GM12878 (cell line): ENCODE data around the gene PAK2. TPM values are rescaled to one million over a fixed set of nuclear protein-coding genes. Genes with fewer than 3 reads are reported as not detected.
"Not testable (repeated sequence)": the region's sequence is repeated elsewhere in the genome, so short reads cannot be mapped to it uniquely, and the experiment has no call there.

Experiments
- ATAC-seq: fragments of 200-7000 bp; cut with Tn5 transposase; 3 replicates; pipeline ENCODE4 v1.9.1; 2020; ENCODE audit warnings: mild to moderate bottlenecking, moderate library complexity
- BruUV-seq: library from RNA; stranded (reverse); fragments of 400-500 nt; replicated peaks from 2 replicates; lab custom pipeline; 2021; lab: Mats Ljungman, UMichigan
- CTCF ChIA-PET: fragments of 300-600 bp; sonication (Branson Sonifier 250); formaldehyde crosslinking; extraction: SDS; loops from one replicate; lab custom pipeline; 2021; ENCODE audit warnings: inconsistent platforms; lab: Yijun Ruan, JAX
- POLR2A ChIA-PET: fragments of 350-600 bp; formaldehyde crosslinking; extraction: SDS; loops from one replicate; lab custom pipeline; 2021; ENCODE audit warnings: inconsistent platforms; lab: Charles Lee
- RAD21 ChIA-PET: fragments of 300-600 bp; sonication (Branson Sonifier 250); formaldehyde crosslinking; loops from one replicate; lab custom pipeline; 2023; ENCODE audit warnings: antibody characterized with exemption; ENCODE audit not compliant: unreplicated experiment; lab: Charles Lee
- SMC1A ChIA-PET: fragments of 300-600 bp; sonication (Branson Sonifier 250); formaldehyde crosslinking; loops from one replicate; lab custom pipeline; 2023; ENCODE audit not compliant: unreplicated experiment, uncharacterized antibody; lab: Charles Lee
- DNase-seq: peaks from one replicate; pipeline ENCODE4 v3.0.0-alpha.2; 2011; ENCODE audit warnings: low read depth, low spot score
- FAIRE-seq: peaks from 3 replicates; lab custom pipeline; 2011; peaks lifted over from hg19 to GRCh38; lab: Jason Lieb, UNC
- H2AFZ ChIP-seq: 2 replicates; pipeline ENCODE4 v1.6.0; 2011; ENCODE audit warnings: low read depth, low read length, control low read depth; ENCODE audit not compliant: control insufficient read depth
- H3K27ac ChIP-seq: 2 replicates; pipeline ENCODE4 v1.5.1; 2011; ENCODE audit warnings: control low read depth; ENCODE audit not compliant: control insufficient read depth, insufficient read depth
- H3K27me3 ChIP-seq, 2 experiments: replicated peaks in 1 of 2; 2 replicates each; pipeline versions ENCODE4 v1.6.0 to v1.6.1; 2011; ENCODE audit warnings: low read length in 1 of 2; ENCODE audit not compliant: control insufficient read depth in 2 of 2, insufficient read depth in 2 of 2
- H3K36me3 ChIP-seq, 2 experiments: 2 replicates each; pipeline ENCODE4 v1.5.1; 2011; ENCODE audit warnings: low read length in 1 of 2; ENCODE audit not compliant: control insufficient read depth in 2 of 2, insufficient read depth in 2 of 2
- H3K4me1 ChIP-seq: 2 replicates; pipeline ENCODE4 v1.6.1; 2011; ENCODE audit warnings: mild to moderate bottlenecking, low read length, moderate library complexity, mixed read lengths; ENCODE audit not compliant: control insufficient read depth, insufficient read depth
- H3K4me2 ChIP-seq: 2 replicates; pipeline ENCODE4 v1.6.0; 2011; ENCODE audit warnings: control low read depth; ENCODE audit not compliant: control insufficient read depth, insufficient read depth
- H3K4me3 ChIP-seq: fragments of 200-600 bp; sonication (generic); 2 replicates; pipeline ENCODE4 v1.5.1; 2016
- H3K79me2 ChIP-seq: 2 replicates; pipeline ENCODE4 v1.6.0; 2011; ENCODE audit warnings: low read length; ENCODE audit not compliant: control insufficient read depth, insufficient read depth
- H3K9ac ChIP-seq: 2 replicates; pipeline ENCODE4 v1.8.0; 2011; ENCODE audit warnings: low read length, control low read depth, mixed read lengths; ENCODE audit not compliant: control insufficient read depth, insufficient read depth
- H3K9me3 ChIP-seq: replicated peaks from 3 replicates; pipeline ENCODE4 v1.5.1; 2011; ENCODE audit warnings: mild to moderate bottlenecking, low read length; ENCODE audit not compliant: control insufficient read depth, insufficient read depth
- H4K20me1 ChIP-seq: 2 replicates; pipeline ENCODE4 v1.6.0; 2011; ENCODE audit not compliant: control insufficient read depth, insufficient read depth
- ATF7 ChIP-seq: fragments of 450-650 bp; IDR thresholded peaks from 2 replicates; pipeline ENCODE4 v1.6.1; 2016; ENCODE audit warnings: low read depth, mild to moderate bottlenecking
- BHLHE40 ChIP-seq, 2 experiments: fragments of 450-650 bp in 1 of 2; IDR thresholded peaks; 2 replicates each; pipeline ENCODE4 v1.6.1; 2011 to 2017; ENCODE audit warnings: low read depth in 2 of 2, borderline replicate concordance in 1 of 2, improper control_type of control experiment in 1 of 2, low read length in 1 of 2, mild to moderate bottlenecking in 1 of 2
- DPF2 ChIP-seq: fragments of 450-650 bp; IDR thresholded peaks from 2 replicates; pipeline ENCODE4 v1.6.1; 2017; ENCODE audit warnings: mild to moderate bottlenecking
- IKZF1 ChIP-seq: fragments of 450-650 bp; conservative IDR thresholded peaks from 2 replicates; pipeline ENCODE4 v1.6.1; 2017; ENCODE audit warnings: antibody characterized with exemption, mild to moderate bottlenecking
- IKZF2 ChIP-seq, 2 experiments: fragments of 450-650 bp; IDR thresholded peaks; 2 replicates each; pipeline ENCODE4 v1.6.1; 2017; ENCODE audit warnings: mild to moderate bottlenecking in 2 of 2, moderate library complexity in 2 of 2
- MTA2 ChIP-seq: fragments of 450-650 bp; IDR thresholded peaks from 2 replicates; pipeline ENCODE4 v1.6.1; 2016; ENCODE audit warnings: low read depth, mild to moderate bottlenecking, moderate library complexity
- MYB ChIP-seq: fragments of 150-350 bp; IDR thresholded peaks from 2 replicates; pipeline ENCODE4 v1.6.1; 2014; ENCODE audit warnings: mild to moderate bottlenecking, low read depth, low read length, borderline replicate concordance
- NR2F1 ChIP-seq: fragments of 450-650 bp; conservative IDR thresholded peaks from 2 replicates; pipeline ENCODE4 v1.6.1; 2017; ENCODE audit warnings: mild to moderate bottlenecking
- PAX5 ChIP-seq: IDR thresholded peaks from 2 replicates; pipeline ENCODE4 v1.6.1; 2011; ENCODE audit warnings: low read depth, low read length, borderline replicate concordance
- POU2F2 ChIP-seq: IDR thresholded peaks from 3 replicates; pipeline ENCODE4 v1.6.1; 2011; ENCODE audit warnings: low read depth, mild to moderate bottlenecking, low read length, borderline replicate concordance
- WGBS: methylation state at CpG from one replicate; pipeline ENCODE4 v1.1.6; 2016; ENCODE audit warnings: low lambda C conversion rate; ENCODE audit not compliant: insufficient replicate concordance, insufficient coverage; ENCODE audit errors: missing lambda C conversion rate; 5-methylcytosine and 5-hydroxymethylcytosine counted together
- in situ Hi-C: fragments of 300-500 bp; cut with MboI; formaldehyde crosslinking; loops from 9 replicates; pipeline ENCODE4 v1.14.3; 2018; ENCODE audit warnings: mixed read lengths
- intact Hi-C: fragments of 100-400 bp; cut with micrococcal nuclease; formaldehyde crosslinking; loops from one replicate; pipeline ENCODE4 v1.14.2; 2022; ENCODE audit not compliant: unreplicated experiment
- polyA plus RNA-seq, 11 experiments: library from polyadenylated mRNA; depleted of rRNA in 4 of 11; unstranded in 6 of 11; stranded (reverse) in 5 of 11; fragments of >200 nt; fragmentation: Nextera tagmentation in 4 of 11; fragmentation: Illumina TruSeq in 1 of 11; extraction: Ambion mirVana in 4 of 11; extraction: Trizol in 1 of 11; gene quantifications; 1 replicate in 1 of 11; 2 replicates in 10 of 11; pipeline versions ENCODE4 v1.2.1 to v1.2.3, GENCODE V29; 2011 to 2016; ENCODE audit warnings: inconsistent platforms in 2 of 11, missing spikeins in 2 of 11, low read depth in 1 of 11
- total RNA-seq, 4 experiments: library from RNA; depleted of rRNA in 3 of 4; stranded (reverse); fragments of >200 nt in 3 of 4; fragmentation: Illumina TruSeq in 1 of 4; extraction: Trizol in 1 of 4; gene quantifications; 2 replicates each; pipeline versions ENCODE4 v1.2.1 to v1.2.3, GENCODE V29; 2013 to 2021
- TF ChIP-seq, protein P1 (sequence below): fragments of 450-650 bp; IDR thresholded peaks from 2 replicates; pipeline ENCODE4 v1.6.1; 2017; ENCODE audit warnings: mild to moderate bottlenecking, moderate library complexity

Gene PAK2
- total and polyA plus RNA-seq, 10 of the 15 experiments (the other 5 are each of a cell fraction or from before 2014, with no cell fraction given), result 9.0 to 59.1 (median 27.0) TPM

DNA sequence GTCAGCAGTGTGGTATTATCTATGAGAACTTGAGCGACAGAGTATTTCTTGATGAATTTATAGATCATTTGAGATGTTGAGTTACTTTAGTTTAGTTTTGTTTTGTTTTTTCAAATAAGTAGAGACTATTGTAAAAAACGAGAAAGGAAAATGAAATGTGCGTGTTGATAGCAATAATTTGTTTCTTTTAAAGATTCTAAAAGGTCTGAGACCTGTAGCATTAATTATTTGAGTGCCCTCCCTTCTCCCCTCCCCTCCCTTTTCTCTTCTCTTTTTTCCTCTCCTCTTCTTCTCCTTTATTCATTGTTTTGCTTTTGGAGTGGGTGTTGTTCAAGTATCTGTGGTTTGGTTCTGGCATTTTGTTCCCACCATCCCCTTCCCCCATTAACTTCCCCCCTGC lies 90.0 kb downstream of the PAK2 start:
- 96% methylated on average over 3 of the region's 3 CpGs for WGBS
- ATAC-seq, H3K79me2 ChIP-seq, H3K9ac ChIP-seq, H2AFZ ChIP-seq, RAD21 ChIA-PET, H3K4me2 ChIP-seq, H3K4me3 ChIP-seq, CTCF ChIA-PET, in situ Hi-C loops, H3K27ac ChIP-seq, intact Hi-C loops, H3K4me1 ChIP-seq, DNase-seq, POLR2A ChIA-PET, H3K27me3 ChIP-seq, SMC1A ChIA-PET, H3K36me3 ChIP-seq, H3K9me3 ChIP-seq, H4K20me1 ChIP-seq: not testable (repeated sequence)
- BruUV-seq, result TSS peak; percentile 54
- FAIRE-seq, result peak; percentile 44

DNA sequence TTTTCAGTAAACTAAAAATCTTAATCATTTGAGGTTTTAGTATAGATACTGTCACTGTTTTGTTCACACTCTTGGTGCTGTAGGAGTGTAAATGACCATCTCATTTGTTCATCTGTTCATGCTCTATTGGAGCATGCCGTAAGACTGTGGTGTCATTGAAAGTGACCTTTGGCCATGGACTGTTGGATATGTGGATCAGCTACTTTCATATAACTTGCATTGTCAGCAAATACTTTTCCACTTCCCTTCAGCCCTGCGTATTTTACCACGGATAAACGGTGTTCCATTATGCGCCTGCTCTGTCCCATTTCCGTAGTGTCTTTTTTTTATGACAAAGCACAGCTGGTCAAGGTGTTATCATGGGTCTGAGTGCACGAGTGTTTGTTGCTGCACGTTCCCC lies 95.4 kb downstream of the PAK2 start:
- ATAC-seq (peak; percentile 86), FAIRE-seq (no peak), DNase-seq (no peak)
- Histone ChIP-seq H3K9ac (no peak overlapping the region), H4K20me1 (no peaks in the 10 kb centered on the region), H3K4me1 (no peaks in the 10 kb centered on the region), H2AFZ (no peak overlapping the region), H3K4me3 (no peak overlapping the region), H3K27ac (no peak overlapping the region), H3K4me2 (no peak overlapping the region), H3K27me3 (no peaks in the 10 kb centered on the region), H3K36me3 (peaks cover 0 to 2% of the 10 kb centered on the region in 2 experiments; a peak in 1 of 4 replicates), H3K79me2 (no peaks in the 10 kb centered on the region), H3K9me3 (no peaks in the 10 kb centered on the region)
- intact Hi-C loops, result loop anchor here (5.0 kb wide), 3 partner anchors 107 to 352 kb away; partner anchors contain the start of gene NCBP2
- TF ChIP-seq ATF7 (0 out of 2 replicates have a peak, but pooled peaks have one; percentile 22), IKZF1 (peak; percentile 82), MTA2 (peak; percentile 72), DPF2 (peak; percentile 54; the same call in 1 of the 2 replicates), MYB (no peak), PAX5 (peak; percentile 50; the same call in 1 of the 2 replicates), IKZF2 (IDR thresholded peaks at IDR 0.05) (peak; percentile 45 to 77; a peak in 2 of 4 replicates), POU2F2 (no peak), BHLHE40 (IDR thresholded peaks at IDR 0.05; ENCODE audit: borderline replicate concordance in 1 of 2, low read depth in 2 of 2, low read length in 1 of 2) (peak; percentile 9 to 39; a peak in 1 of 4 replicates), NR2F1 (peak; percentile 93)
- TF ChIP-seq, protein P1, sequence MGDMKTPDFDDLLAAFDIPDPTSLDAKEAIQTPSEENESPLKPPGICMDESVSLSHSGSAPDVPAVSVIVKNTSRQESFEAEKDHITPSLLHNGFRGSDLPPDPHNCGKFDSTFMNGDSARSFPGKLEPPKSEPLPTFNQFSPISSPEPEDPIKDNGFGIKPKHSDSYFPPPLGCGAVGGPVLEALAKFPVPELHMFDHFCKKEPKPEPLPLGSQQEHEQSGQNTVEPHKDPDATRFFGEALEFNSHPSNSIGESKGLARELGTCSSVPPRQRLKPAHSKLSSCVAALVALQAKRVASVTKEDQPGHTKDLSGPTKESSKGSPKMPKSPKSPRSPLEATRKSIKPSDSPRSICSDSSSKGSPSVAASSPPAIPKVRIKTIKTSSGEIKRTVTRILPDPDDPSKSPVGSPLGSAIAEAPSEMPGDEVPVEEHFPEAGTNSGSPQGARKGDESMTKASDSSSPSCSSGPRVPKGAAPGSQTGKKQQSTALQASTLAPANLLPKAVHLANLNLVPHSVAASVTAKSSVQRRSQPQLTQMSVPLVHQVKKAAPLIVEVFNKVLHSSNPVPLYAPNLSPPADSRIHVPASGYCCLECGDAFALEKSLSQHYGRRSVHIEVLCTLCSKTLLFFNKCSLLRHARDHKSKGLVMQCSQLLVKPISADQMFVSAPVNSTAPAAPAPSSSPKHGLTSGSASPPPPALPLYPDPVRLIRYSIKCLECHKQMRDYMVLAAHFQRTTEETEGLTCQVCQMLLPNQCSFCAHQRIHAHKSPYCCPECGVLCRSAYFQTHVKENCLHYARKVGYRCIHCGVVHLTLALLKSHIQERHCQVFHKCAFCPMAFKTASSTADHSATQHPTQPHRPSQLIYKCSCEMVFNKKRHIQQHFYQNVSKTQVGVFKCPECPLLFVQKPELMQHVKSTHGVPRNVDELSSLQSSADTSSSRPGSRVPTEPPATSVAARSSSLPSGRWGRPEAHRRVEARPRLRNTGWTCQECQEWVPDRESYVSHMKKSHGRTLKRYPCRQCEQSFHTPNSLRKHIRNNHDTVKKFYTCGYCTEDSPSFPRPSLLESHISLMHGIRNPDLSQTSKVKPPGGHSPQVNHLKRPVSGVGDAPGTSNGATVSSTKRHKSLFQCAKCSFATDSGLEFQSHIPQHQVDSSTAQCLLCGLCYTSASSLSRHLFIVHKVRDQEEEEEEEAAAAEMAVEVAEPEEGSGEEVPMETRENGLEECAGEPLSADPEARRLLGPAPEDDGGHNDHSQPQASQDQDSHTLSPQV, result no peak
- RAD21 ChIA-PET, result interaction anchor here (0.8 to 2.9 kb wide), 3 partner anchors 106 to 225 kb away, joined by 5 to 30 read pairs (median 5); partner anchors contain the start of gene PIGZ
- 64% methylated on average over 8 of the region's 8 CpGs for WGBS
- SMC1A ChIA-PET, result interaction anchor here (0.5 to 1.4 kb wide), 8 partner anchors 32 to 231 kb away, joined by 3 to 6 read pairs (median 4); partner anchors contain the start of genes PIGZ and SENP5
- in situ Hi-C loops, result no loop called here
- CTCF ChIA-PET, result interaction anchor here (0.6 to 5.5 kb wide), 11 partner anchors 12 to 351 kb away, joined by 3 to 68 read pairs (median 4); partner anchors contain the start of genes NCBP2, NRROS and PIGZ
- no TSS peak for BruUV-seq
- POLR2A ChIA-PET, result no interaction called here
